Measurements from ENCODE around the gene NR2F1. TPM values are rescaled to one million over a fixed set of nuclear protein-coding genes. Genes with fewer than 3 reads are reported as not detected.

NR2F1 gene
- total RNA-seq, 4 donors from 2014 or later: 1.5 to 6.2 (median 3.2) TPM

- Histone ChIP-seq H3K4me1 (peaks cover 0 to 10% (median 6%) of the 10 kb centered on the region in 4 donors), H3K36me3 (no peaks in the 10 kb centered on the region), H3K4me3 (no peak overlapping the region), H3K27ac (no peak overlapping the region), H3K27me3 (peaks cover 100% of the 10 kb centered on the region), H3K9me3 (no peaks in the 10 kb centered on the region)
- intact Hi-C loops (cut with DNase I; ENCODE audit: low total_unique reads): no loop called here
- no peak for TF ChIP-seq EP300 (IDR thresholded peaks at IDR 0.05; ENCODE audit: low read depth)
- TF ChIP-seq CTCF (IDR thresholded peaks at IDR 0.05): no peak
- TF ChIP-seq POLR2A (IDR thresholded peaks at IDR 0.05): no peak
- TF ChIP-seq POLR2AphosphoS5 (IDR thresholded peaks at IDR 0.05): no peak
- 29 to 36% methylated on average over 10 of the region's 10 CpGs for WGBS, 2 donors (ENCODE audit: low coverage in 1 of 2)
- in situ Hi-C loops (cut with MboI; ENCODE audit: low pct_ligation_motif_present in 1 of 4, low pct_unique_long_range_greater_than_20kb in 1 of 4, low sequenced_read_pairs in 3 of 4): loop anchor here in 2 of 4 donors (25.0 kb wide), 1 partner anchor 182 kb away; no protein-coding TSS in a partner anchor
- no peak for DNase-seq
Observed at GRCh38 chr5:93604644-93605515, 21.9 kb downstream of the NR2F1 start.

- Histone ChIP-seq H3K27me3 (peaks cover 100% of the 10 kb centered on the region), H3K36me3 (no peaks in the 10 kb centered on the region), H3K9me3 (no peaks in the 10 kb centered on the region), H3K27ac (no peak overlapping the region), H3K4me1 (peaks cover 0 to 10% (median 6%) of the 10 kb centered on the region in 4 donors), H3K4me3 (no peak overlapping the region)
- TF ChIP-seq CTCF (IDR thresholded peaks at IDR 0.05): no peak
- TF ChIP-seq POLR2AphosphoS5 (IDR thresholded peaks at IDR 0.05): no peak
- in situ Hi-C loops (cut with MboI; ENCODE audit: low pct_ligation_motif_present in 1 of 4, low pct_unique_long_range_greater_than_20kb in 1 of 4, low sequenced_read_pairs in 3 of 4): loop anchor here in 2 of 4 donors (25.0 kb wide), 1 partner anchor 181 kb away; no protein-coding TSS in a partner anchor
- intact Hi-C loops (cut with DNase I; ENCODE audit: low total_unique reads): no loop called here
- no peak for DNase-seq
Observed at GRCh38 chr5:93606382-93606752, 23.3 kb downstream of the NR2F1 start.

- peaks cover 0 to 18% (median 10%) of the 10 kb centered on the region in 4 donors for H3K4me1 ChIP-seq
- no peak overlapping the region for H3K27ac ChIP-seq
- TF ChIP-seq POLR2AphosphoS5 (IDR thresholded peaks at IDR 0.05) (no peak), CTCF (IDR thresholded peaks at IDR 0.05) (peak in 4 of 5 experiments; percentile 13 to 35 (median 26))
- no peak overlapping the region for H3K4me3 ChIP-seq
- WGBS, 2 donors (ENCODE audit: low coverage in 1 of 2): 6 to 15% methylated on average over 7 to 19 of the region's 19 CpGs
- intact Hi-C loops (cut with DNase I; ENCODE audit: low total_unique reads): no loop called here
- DNase-seq: no peak
- no peaks in the 10 kb centered on the region for H3K36me3 ChIP-seq
- H3K27me3 ChIP-seq: peaks cover 100% of the 10 kb centered on the region
- in situ Hi-C loops (cut with MboI; ENCODE audit: low pct_ligation_motif_present in 1 of 4, low pct_unique_long_range_greater_than_20kb in 1 of 4, low sequenced_read_pairs in 3 of 4): loop anchor here in 2 of 4 donors (25.0 kb wide), 1 partner anchor 180 kb away; no protein-coding TSS in a partner anchor
- no peaks in the 10 kb centered on the region for H3K9me3 ChIP-seq
Observed at GRCh38 chr5:93607367-93608258, 24.6 kb downstream of the NR2F1 start.

- no peak overlapping the region for H3K27ac ChIP-seq
- no peak for DNase-seq
- no peak overlapping the region for H3K4me3 ChIP-seq
- H3K27me3 ChIP-seq: peaks cover 100% of the 10 kb centered on the region
- TF ChIP-seq CTCF (IDR thresholded peaks at IDR 0.05): no peak
- no peak for TF ChIP-seq POLR2A (IDR thresholded peaks at IDR 0.05)
- no peak for TF ChIP-seq EP300 (IDR thresholded peaks at IDR 0.05; ENCODE audit: low read depth)
- TF ChIP-seq POLR2AphosphoS5 (IDR thresholded peaks at IDR 0.05): no peak
- intact Hi-C loops (cut with DNase I; ENCODE audit: low total_unique reads) (no loop called here), in situ Hi-C loops (cut with MboI; ENCODE audit: low pct_ligation_motif_present in 1 of 4, low pct_unique_long_range_greater_than_20kb in 1 of 4, low sequenced_read_pairs in 3 of 4) (loop anchor here in 2 of 4 donors (25.0 kb wide), 1 partner anchor 178 kb away; no protein-coding TSS in a partner anchor)
- peaks cover 0 to 21% (median 10%) of the 10 kb centered on the region in 4 donors for H3K4me1 ChIP-seq
- no peaks in the 10 kb centered on the region for H3K36me3 ChIP-seq
- WGBS, 2 donors (ENCODE audit: low coverage in 1 of 2): 14 to 20% methylated on average over 3 to 4 of the region's 4 CpGs
- no peaks in the 10 kb centered on the region for H3K9me3 ChIP-seq
Observed at GRCh38 chr5:93608855-93609254, 25.8 kb downstream of the NR2F1 start.
